Measurements from ENCODE around the gene RINT1.

DNA sequence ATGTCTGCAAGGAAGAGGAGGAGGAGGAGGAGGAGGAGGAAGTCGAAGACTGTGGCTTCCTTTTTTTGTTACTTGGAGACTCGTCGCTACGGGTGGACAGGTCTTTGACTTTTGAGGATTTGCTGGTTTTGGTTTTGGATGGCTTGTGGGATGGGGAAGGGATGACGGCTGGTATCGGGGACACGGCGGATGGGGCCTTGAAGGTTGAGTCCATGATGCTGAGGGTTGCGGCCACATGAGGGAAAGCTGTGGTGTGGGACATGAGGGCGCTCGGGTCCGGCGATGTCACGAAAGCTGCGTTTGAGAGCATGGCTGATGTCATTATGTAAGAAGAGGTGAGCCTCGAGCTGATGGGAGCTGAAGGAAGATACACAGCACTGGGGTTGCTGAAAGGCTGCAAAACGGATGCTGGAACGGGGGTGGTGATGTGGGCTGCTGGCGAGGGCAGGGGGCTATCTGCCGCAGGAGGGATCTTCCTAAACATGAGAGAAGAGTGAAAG lies 82.4 kb downstream of the RINT1 start:
- TF ChIP-seq, protein P1, sequence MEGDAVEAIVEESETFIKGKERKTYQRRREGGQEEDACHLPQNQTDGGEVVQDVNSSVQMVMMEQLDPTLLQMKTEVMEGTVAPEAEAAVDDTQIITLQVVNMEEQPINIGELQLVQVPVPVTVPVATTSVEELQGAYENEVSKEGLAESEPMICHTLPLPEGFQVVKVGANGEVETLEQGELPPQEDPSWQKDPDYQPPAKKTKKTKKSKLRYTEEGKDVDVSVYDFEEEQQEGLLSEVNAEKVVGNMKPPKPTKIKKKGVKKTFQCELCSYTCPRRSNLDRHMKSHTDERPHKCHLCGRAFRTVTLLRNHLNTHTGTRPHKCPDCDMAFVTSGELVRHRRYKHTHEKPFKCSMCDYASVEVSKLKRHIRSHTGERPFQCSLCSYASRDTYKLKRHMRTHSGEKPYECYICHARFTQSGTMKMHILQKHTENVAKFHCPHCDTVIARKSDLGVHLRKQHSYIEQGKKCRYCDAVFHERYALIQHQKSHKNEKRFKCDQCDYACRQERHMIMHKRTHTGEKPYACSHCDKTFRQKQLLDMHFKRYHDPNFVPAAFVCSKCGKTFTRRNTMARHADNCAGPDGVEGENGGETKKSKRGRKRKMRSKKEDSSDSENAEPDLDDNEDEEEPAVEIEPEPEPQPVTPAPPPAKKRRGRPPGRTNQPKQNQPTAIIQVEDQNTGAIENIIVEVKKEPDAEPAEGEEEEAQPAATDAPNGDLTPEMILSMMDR (IDR thresholded peaks at IDR 0.05), result no peak
- no peak for TF ChIP-seq POLR2A (IDR thresholded peaks at IDR 0.05)
